CD4-positive, alpha-beta T cell (primary cell): Measurements from ENCODE around the gene UBAC2. TPM values are rescaled to one million over a fixed set of nuclear protein-coding genes. Genes with fewer than 3 reads are reported as not detected.

ENCODE experiments used
- ATAC-seq: fragments of 200-7000 bp; cut with Tn5 transposase; one replicate; pipeline ENCODE4 v1.10.0; 2022; ENCODE audit warnings: mild to moderate bottlenecking; ENCODE audit not compliant: poor library complexity
- CTCF ChIA-PET: fragments of 350-600 bp; sonication (Branson Sonifier 250); formaldehyde crosslinking; loops from one replicate; lab custom pipeline; 2021; ENCODE audit warnings: antibody characterized with exemption, inconsistent platforms; lab: Charles Lee
- POLR2A ChIA-PET: fragments of 350-600 bp; sonication (Branson Sonifier 250); formaldehyde crosslinking; loops from one replicate; lab custom pipeline; 2021; ENCODE audit warnings: antibody characterized with exemption, inconsistent platforms; lab: Charles Lee
- DNase-seq, 14 experiments: peaks; one replicate each; pipeline ENCODE4 v3.0.0-alpha.2; 2013 to 2020; ENCODE audit warnings: mixed read lengths in 2 of 14
- H3K27ac ChIP-seq, 2 donors: one replicate each; pipeline versions ENCODE4 v1.5.1 to v1.7.0; 2013; ENCODE audit warnings: low read length in 2 of 2, low read depth in 1 of 2, mild to moderate bottlenecking in 1 of 2
- H3K27me3 ChIP-seq, 2 experiments: 1 replicate in 1 of 2; 2 replicates in 1 of 2; pipeline versions ENCODE4 v1.6.1 to v1.7.0; 2013; ENCODE audit warnings: low read length in 2 of 2, control low read depth in 1 of 2, mild to moderate bottlenecking in 1 of 2, moderate library complexity in 1 of 2; ENCODE audit not compliant: insufficient read depth in 2 of 2, control insufficient read depth in 1 of 2
- H3K36me3 ChIP-seq: one replicate; pipeline ENCODE4 v1.6.1; 2013; ENCODE audit warnings: low read length, control low read depth; ENCODE audit not compliant: insufficient read depth
- H3K4me1 ChIP-seq: one replicate; pipeline ENCODE4 v1.6.1; 2013; ENCODE audit warnings: low read length, control low read depth; ENCODE audit not compliant: insufficient read depth
- H3K4me3 ChIP-seq: one replicate; pipeline ENCODE4 v1.5.1; 2013; ENCODE audit warnings: mild to moderate bottlenecking, low read length, moderate library complexity
- H3K9me3 ChIP-seq, 2 experiments: 1 replicate in 1 of 2; 2 replicates in 1 of 2; pipeline versions ENCODE4 v1.6.1 to v1.7.0; 2013; ENCODE audit warnings: low read length in 2 of 2, mild to moderate bottlenecking in 2 of 2, control low read depth in 1 of 2, moderate library complexity in 1 of 2; ENCODE audit not compliant: control insufficient read depth in 1 of 2, insufficient read depth in 1 of 2
- H3K27ac Mint-ChIP-seq: one replicate; pipeline ENCODE4 v1.8.0; 2020; ENCODE audit warnings: mixed read lengths
- H3K27me3 Mint-ChIP-seq: one replicate; pipeline ENCODE4 v1.8.0; 2021; ENCODE audit warnings: mixed read lengths
- H3K36me3 Mint-ChIP-seq: one replicate; pipeline ENCODE4 v1.8.0; 2021; ENCODE audit warnings: low read depth, mixed read lengths
- H3K4me1 Mint-ChIP-seq: one replicate; pipeline ENCODE4 v1.8.0; 2021; ENCODE audit warnings: low read depth, mixed read lengths
- H3K4me3 Mint-ChIP-seq: one replicate; pipeline ENCODE4 v1.8.0; 2020; ENCODE audit warnings: mild to moderate bottlenecking, mixed read lengths
- H3K9me3 Mint-ChIP-seq: one replicate; pipeline ENCODE4 v1.8.0; 2020; ENCODE audit warnings: mixed read lengths
- CTCF ChIP-seq: fragments of 200-600 bp; IDR thresholded peaks from one replicate; pipeline ENCODE4 v1.8.0; 2022; ENCODE audit warnings: antibody characterized with exemption, mild to moderate bottlenecking
- intact Hi-C, 2 experiments: fragments of 100-400 bp; cut with DNase I in 1 of 2; cut with micrococcal nuclease in 1 of 2; formaldehyde crosslinking; loops; one replicate each; pipeline versions ENCODE4 v1.15.1 to v1.9.0; 2023 to 2025; cut with DNase I, micrococcal nuclease
- total RNA-seq, 174 experiments: library from RNA in 2 of 174; stranded (reverse) in 2 of 174; gene quantifications; one replicate each; pipeline ENCODE4 v1.2.3 and lab custom pipeline; 2021 to 2026

Gene UBAC2
- total RNA-seq, 2 experiments from 2014 or later: 59.8 to 67.4 TPM

DNA sequence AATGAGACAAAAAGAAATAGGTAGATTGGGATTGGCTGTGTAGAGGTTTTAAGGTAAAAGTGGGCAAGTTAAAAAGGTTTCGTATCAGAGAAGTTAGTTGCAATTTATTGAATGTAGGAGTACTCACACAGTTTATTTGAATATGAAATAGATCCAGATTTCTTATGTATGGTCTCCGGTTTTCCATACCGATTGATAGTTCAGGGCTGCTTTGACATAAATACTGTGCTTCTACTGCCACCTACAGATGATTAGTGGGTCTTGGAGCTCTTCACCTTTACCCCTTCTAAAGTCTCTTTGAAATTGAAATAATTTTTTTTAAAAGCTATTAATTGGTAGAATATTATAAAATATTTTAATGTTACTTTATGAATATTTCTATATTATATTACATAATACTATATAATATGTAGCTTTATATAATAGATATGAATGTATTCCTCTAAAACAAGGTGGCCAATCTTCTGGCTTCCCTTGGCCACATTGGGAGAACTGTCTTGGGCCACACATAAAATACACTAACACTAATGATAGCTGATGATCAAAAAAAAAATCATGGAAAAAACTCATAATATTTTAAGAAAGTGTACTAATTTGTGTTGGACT, 65.3 kb downstream of the UBAC2 start:
- ATAC-seq (peak; percentile 72), DNase-seq (peak in 4 of 14 experiments; percentile 31 to 84 (median 80))
- Mint-ChIP-seq H3K36me3 (peaks cover 29% of the 10 kb centered on the region), H3K9me3 (no peaks in the 10 kb centered on the region), H3K4me1 (peaks cover 75% of the 10 kb centered on the region), H3K27me3 (no peaks in the 10 kb centered on the region), H3K27ac (peak overlapping the region; percentile 81), H3K4me3 (peak overlapping the region; percentile 49)
- TF ChIP-seq CTCF: peak; percentile 87
- Histone ChIP-seq H3K27ac (no peak overlapping the region), H3K27me3 (no peaks in the 10 kb centered on the region), H3K9me3 (no peaks in the 10 kb centered on the region), H3K36me3 (peaks cover 41% of the 10 kb centered on the region), H3K4me1 (peaks cover 18% of the 10 kb centered on the region), H3K4me3 (no peak overlapping the region)
- ChIA-PET POLR2A (interaction anchor here (0.6 to 3.1 kb wide), 20 partner anchors 9 to 169 kb away, joined by 3 to 45 read pairs (median 4); partner anchors contain the start of genes GPR183 and UBAC2), CTCF (interaction anchor here (0.6 to 10.4 kb wide), 24 partner anchors 10 to 237 kb away, joined by 3 to 189 read pairs (median 4); partner anchors contain the start of gene UBAC2)
- intact Hi-C loops: loop anchor here (1.0 to 10.0 kb wide), 5 partner anchors 70 to 339 kb away; partner anchors contain the start of genes CLYBL (in 1 of the 2) and TM9SF2 (in 1 of the 2)

DNA sequence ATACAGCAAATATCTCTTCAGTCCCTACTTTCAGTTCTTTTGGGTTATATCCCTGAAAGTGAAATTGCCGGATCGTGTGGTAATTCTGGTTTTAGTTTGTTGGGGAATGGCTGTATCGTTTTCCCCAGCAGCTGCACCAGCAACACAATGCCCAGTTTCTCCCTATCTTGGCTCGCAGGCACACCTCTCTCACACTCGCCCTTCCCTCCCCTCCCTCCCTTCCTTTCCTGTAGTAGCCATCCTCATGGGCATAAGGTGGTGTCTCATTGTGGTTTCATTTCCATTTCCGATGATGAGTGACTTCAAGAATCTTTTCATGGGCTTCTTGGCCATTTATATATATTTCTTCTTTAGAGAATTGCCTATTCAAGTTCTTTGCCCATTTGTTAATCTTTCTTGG, 66.2 kb downstream of the UBAC2 start:
- no peaks in the 10 kb centered on the region for H3K27me3 Mint-ChIP-seq
- peaks cover 34% of the 10 kb centered on the region for H3K36me3 ChIP-seq
- H3K9me3 ChIP-seq: no peaks in the 10 kb centered on the region
- intact Hi-C loops: loop anchor here (1.0 to 10.0 kb wide), 6 partner anchors 71 to 338 kb away; partner anchors contain the start of genes CLYBL (in 1 of the 2) and TM9SF2 (in 1 of the 2)
- POLR2A ChIA-PET: interaction anchor here (1.1 to 5.5 kb wide), 11 partner anchors 9 to 90 kb away, joined by 3 to 37 read pairs (median 5); partner anchors contain the start of genes GPR18 and UBAC2
- CTCF ChIA-PET: interaction anchor here (0.8 to 10.4 kb wide), 9 partner anchors 32 to 238 kb away, joined by 3 to 189 read pairs (median 5); partner anchors contain the start of gene UBAC2
- H3K27ac Mint-ChIP-seq: peak overlapping the region; percentile 51
- no peak overlapping the region for H3K4me3 Mint-ChIP-seq
- H3K4me1 Mint-ChIP-seq: peaks cover 76% of the 10 kb centered on the region
- H3K4me3 ChIP-seq: no peak overlapping the region
- H3K9me3 Mint-ChIP-seq: no peaks in the 10 kb centered on the region
- ATAC-seq (no peak), DNase-seq (no peak)
- peaks cover 26% of the 10 kb centered on the region for H3K36me3 Mint-ChIP-seq
- H3K27me3 ChIP-seq: no peaks in the 10 kb centered on the region
- TF ChIP-seq CTCF: no peak
- no peak overlapping the region for H3K27ac ChIP-seq
- H3K4me1 ChIP-seq: peaks cover 21% of the 10 kb centered on the region

DNA sequence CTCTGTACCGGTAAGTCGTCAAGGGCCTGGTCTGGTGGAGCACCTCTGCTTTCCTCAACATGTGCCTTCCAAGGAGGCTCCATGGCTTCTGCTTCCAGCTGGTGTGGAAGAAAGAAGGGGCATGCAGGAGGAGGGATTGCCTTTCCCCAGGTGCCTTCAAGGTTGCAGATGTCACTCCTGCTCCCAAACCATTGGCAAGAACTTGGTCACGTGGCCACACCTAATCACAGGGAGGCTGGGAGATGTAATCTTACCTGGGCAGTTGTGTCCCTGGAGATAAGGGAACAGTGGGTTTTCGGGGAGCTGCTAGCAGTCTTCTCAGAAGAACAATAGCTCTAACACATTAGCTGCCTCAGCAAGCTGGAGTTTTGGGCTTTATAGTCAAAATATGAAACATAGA, 67.3 kb downstream of the UBAC2 start:
- Mint-ChIP-seq H3K4me1 (peaks cover 76% of the 10 kb centered on the region), H3K36me3 (peaks cover 37% of the 10 kb centered on the region), H3K27ac (no peak overlapping the region), H3K4me3 (no peak overlapping the region), H3K27me3 (no peaks in the 10 kb centered on the region), H3K9me3 (peaks cover 2% of the 10 kb centered on the region)
- DNase-seq (no peak), ATAC-seq (no peak)
- H3K27me3 ChIP-seq: no peaks in the 10 kb centered on the region
- CTCF ChIA-PET: interaction anchor here (1.2 to 10.4 kb wide), 5 partner anchors 30 to 170 kb away, joined by 3 to 189 read pairs (median 15); no protein-coding TSS in a partner anchor
- H3K4me3 ChIP-seq: no peak overlapping the region
- POLR2A ChIA-PET: interaction anchor here (1.1 to 5.5 kb wide), 5 partner anchors 10 to 119 kb away, joined by 3 to 37 read pairs (median 5); partner anchors contain the start of genes GPR18 and UBAC2
- H3K27ac ChIP-seq: no peak overlapping the region
- H3K4me1 ChIP-seq: peaks cover 28% of the 10 kb centered on the region
- H3K36me3 ChIP-seq: peaks cover 40% of the 10 kb centered on the region
- TF ChIP-seq CTCF: no peak
- peaks cover 4 to 5% of the 10 kb centered on the region in 2 experiments for H3K9me3 ChIP-seq
- intact Hi-C loops: loop anchor here in 1 of 2 experiments (1.0 to 10.0 kb wide), 4 partner anchors 169 to 337 kb away; partner anchors contain the start of genes CLYBL and TM9SF2
